Measurements from ENCODE around the gene SEC61A1.
A peak's percentile ranks its signal among the peaks of the same experiment; 100 is the strongest.

SEC61A1 gene

GRCh38 chr3:128051837-128052594, at the start of gene SEC61A1:
SEC61A1 (plus strand) TSS chr3:128052437; CDS start chr3:128052553, 116 bp downstream.
- DNase-seq, result peak; percentile 95

GRCh38 chr3:128004661-128005060, 47.6 kb upstream of the SEC61A1 start:
- peak; percentile 12 for DNase-seq

GRCh38 chr3:128006061-128007032, 45.9 kb upstream of the SEC61A1 start:
- peak; percentile 20 for DNase-seq

GRCh38 chr3:128007033-128007424, 45.2 kb upstream of the SEC61A1 start:
- no peak for DNase-seq

GRCh38 chr3:128009952-128010846, 42.0 kb upstream of the SEC61A1 start:
- no peak for DNase-seq

GRCh38 chr3:128011140-128011539, 41.1 kb upstream of the SEC61A1 start:
- DNase-seq, result peak; percentile 81

GRCh38 chr3:128012050-128012449, 40.2 kb upstream of the SEC61A1 start:
- DNase-seq, result no peak

GRCh38 chr3:128014548-128014947, 37.7 kb upstream of the SEC61A1 start:
- DNase-seq, result no peak

GRCh38 chr3:128016502-128016901, 35.7 kb upstream of the SEC61A1 start:
- DNase-seq, result no peak

- DNase-seq, result no peak
Observed at GRCh38 chr3:128021768-128022372, 30.4 kb upstream of the SEC61A1 start.

GRCh38 chr3:128033102-128033501, 19.1 kb upstream of the SEC61A1 start:
- DNase-seq, result no peak

- DNase-seq, result peak; percentile 13
Observed at GRCh38 chr3:128036119-128036518, 16.1 kb upstream of the SEC61A1 start.

GRCh38 chr3:128040041-128040440, 12.2 kb upstream of the SEC61A1 start:
- no peak for DNase-seq

GRCh38 chr3:128040660-128041059, 11.6 kb upstream of the SEC61A1 start:
- no peak for DNase-seq

GRCh38 chr3:128041344-128041743, 10.9 kb upstream of the SEC61A1 start:
- DNase-seq, result no peak

- DNase-seq, result no peak
Observed at GRCh38 chr3:128050597-128050996, 1.6 kb upstream of the SEC61A1 start.

GRCh38 chr3:128051459-128051836, 789 bp upstream of the SEC61A1 start:
- peak; percentile 41 for DNase-seq

GRCh38 chr3:128052595-128053351, 536 bp downstream of the SEC61A1 start:
- DNase-seq, result peak; percentile 41

GRCh38 chr3:128053614-128054013, 1.4 kb downstream of the SEC61A1 start:
- no peak for DNase-seq

- no peak for DNase-seq
Observed at GRCh38 chr3:128054367-128054766, 2.1 kb downstream of the SEC61A1 start.

GRCh38 chr3:128056258-128056657, 4.0 kb downstream of the SEC61A1 start:
- DNase-seq, result no peak
